GM21576 (cell line): Measurements from ENCODE around the gene ZNF331.

Source experiments
- ATAC-seq: cut with Tn5 transposase; IDR thresholded peaks from one replicate; pipeline ENCODE4 v1.9.1; 2021; ENCODE audit warnings: mild to moderate bottlenecking, moderate library complexity; ENCODE audit not compliant: unreplicated experiment

Gene ZNF331

GRCh38 chr19:53555352-53555751 lies 17.4 kb downstream of the ZNF331 start:
- ATAC-seq = no peak

DNA sequence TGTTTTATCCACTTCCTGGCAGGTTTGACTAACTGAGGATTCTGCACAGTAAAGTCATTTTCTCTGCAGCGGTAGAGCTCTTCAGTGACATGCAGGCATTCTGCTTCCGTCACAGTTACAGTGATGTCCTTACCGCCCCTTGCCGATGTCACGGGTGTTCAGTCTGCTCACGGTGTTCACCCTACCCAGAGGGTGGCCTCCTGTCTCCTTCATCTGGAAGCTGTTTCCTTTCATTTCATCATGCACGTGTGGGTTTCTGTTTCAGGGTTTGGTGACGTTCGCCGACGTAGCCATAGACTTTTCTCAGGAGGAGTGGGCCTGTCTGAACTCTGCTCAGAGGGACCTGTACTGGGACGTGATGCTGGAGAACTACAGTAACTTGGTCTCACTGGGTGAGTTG lies 33.4 kb downstream of the ZNF331 start:
- no peak for ATAC-seq

DNA sequence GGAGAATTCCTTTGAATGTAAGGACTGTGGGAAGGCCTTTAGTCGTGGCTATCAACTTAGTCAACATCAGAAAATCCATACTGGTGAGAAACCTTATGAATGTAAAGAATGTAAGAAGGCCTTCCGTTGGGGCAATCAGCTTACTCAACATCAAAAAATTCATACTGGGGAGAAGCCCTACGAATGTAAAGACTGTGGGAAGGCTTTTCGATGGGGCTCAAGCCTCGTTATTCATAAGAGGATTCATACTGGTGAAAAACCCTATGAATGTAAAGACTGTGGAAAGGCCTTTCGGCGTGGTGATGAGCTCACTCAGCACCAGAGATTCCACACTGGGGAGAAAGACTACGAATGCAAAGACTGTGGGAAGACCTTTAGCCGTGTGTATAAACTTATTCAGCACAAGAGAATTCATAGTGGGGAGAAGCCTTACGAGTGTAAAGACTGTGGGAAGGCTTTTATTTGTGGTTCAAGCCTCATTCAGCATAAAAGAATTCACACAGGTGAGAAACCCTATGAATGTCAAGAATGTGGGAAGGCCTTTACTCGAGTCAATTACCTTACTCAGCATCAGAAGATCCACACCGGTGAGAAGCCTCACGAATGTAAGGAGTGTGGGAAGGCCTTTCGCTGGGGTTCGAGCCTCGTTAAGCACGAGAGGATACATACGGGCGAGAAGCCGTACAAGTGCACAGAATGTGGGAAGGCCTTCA lies 39.2 kb downstream of the ZNF331 start:
- ATAC-seq = no peak

GRCh38 chr19:53577968-53578367 lies 40.0 kb downstream of the ZNF331 start:
- no peak for ATAC-seq

DNA sequence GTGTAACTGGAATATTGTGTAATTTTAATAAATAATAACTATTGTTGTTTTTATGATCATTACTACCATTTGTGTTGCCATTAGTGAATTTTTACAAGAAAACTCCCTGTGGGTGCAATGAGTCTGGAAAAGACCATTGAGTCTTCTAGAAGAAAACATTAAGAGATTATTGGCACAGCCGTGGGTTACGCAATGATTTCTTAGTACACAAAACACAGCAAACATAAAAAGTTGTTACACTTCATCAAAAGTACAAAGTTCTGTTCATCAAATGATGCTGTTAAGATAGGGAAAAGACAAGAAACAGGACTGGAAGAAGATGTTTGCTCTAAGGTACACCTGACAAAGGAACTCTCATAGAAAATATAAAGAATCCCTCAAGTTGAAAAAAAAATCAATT lies 41.6 kb downstream of the ZNF331 start:
- ATAC-seq = no peak

DNA sequence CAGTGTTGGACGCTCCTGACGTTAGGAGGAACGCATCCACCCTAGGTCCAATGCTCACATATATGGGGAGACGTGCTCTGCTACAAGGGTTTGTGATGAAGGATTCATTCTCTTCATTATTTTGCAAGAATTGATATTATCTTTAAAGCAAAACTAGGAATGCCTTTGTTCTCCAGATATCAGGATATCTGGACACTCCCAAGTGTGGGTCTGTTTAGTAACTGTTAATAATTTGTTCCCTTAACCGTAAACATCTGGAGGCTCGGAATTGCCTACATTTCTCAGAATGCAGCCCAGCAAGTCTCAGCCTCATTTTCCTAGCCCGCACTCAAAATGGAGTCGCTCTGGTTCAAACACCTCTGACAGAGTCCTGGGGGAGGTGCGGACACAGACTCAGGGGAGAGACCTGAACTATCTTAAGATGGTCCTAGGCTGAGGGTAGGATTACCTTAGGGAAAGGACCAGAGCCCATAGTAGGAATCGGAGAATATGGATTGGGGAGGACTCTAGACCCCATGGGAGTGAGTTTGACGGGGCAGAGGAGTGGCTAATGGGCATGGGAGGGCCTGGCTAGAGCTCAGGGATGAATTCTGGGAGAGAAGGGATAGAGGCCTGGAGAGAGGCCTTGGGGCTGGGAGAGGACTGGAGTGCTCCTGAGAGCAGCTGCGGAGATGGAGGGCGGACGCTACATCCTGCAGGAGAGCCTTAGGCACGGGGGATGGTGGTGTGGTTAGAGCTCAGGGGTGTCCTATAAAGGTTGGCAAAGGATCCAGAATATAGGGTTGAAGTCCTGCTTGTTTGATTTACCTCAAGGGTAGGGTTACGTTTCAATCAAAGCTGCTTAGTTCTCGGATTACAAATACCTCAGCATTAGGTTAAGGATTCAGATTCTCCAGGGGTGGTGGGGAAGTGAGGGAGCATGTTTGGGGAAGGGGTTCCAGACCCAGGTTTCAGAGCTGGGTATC lies 43.2 kb downstream of the ZNF331 start:
- no peak for ATAC-seq

DNA sequence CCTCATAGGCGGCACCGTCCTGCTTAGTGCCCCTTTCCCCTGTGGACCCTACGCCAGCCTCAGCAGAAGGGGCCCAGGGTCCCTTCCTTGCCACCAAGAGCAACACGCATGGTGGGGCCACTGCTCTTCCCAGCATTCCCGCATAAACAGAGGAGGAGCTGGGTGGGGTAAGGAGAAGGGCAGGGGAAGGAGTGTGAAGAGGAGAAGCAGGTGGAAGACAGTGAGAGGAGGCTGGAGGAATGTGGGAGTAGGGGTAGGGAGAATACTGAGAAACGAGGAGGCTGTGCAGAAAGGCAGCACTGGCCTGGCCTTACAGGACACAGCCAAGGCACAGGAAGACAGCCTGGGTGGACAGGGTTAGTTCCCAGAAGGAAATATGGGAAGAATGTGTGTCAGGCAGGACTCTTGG lies 43.9 kb downstream of the ZNF331 start:
- no peak for ATAC-seq

DNA sequence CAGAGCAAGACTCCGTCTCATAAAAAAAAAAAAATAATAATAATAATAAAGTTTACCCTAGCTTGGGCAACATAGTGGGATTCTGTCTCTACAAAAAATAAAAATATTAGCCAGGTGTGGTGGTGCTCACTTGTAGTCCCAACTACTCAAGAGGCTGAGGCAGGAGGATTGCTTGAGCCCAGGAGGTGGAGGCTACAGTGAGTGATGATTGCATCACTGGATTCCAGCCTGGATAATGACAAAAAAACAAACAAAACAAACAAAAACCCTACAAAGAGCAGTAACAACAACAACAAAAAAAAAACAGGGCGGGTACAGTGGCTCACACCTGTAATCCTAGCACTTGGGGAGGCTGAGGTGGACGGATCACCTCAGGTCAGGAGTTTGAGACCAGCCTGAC lies 45.2 kb downstream of the ZNF331 start:
- ATAC-seq = no peak

GRCh38 chr19:53586277-53586691 lies 48.3 kb downstream of the ZNF331 start:
- no peak for ATAC-seq

DNA sequence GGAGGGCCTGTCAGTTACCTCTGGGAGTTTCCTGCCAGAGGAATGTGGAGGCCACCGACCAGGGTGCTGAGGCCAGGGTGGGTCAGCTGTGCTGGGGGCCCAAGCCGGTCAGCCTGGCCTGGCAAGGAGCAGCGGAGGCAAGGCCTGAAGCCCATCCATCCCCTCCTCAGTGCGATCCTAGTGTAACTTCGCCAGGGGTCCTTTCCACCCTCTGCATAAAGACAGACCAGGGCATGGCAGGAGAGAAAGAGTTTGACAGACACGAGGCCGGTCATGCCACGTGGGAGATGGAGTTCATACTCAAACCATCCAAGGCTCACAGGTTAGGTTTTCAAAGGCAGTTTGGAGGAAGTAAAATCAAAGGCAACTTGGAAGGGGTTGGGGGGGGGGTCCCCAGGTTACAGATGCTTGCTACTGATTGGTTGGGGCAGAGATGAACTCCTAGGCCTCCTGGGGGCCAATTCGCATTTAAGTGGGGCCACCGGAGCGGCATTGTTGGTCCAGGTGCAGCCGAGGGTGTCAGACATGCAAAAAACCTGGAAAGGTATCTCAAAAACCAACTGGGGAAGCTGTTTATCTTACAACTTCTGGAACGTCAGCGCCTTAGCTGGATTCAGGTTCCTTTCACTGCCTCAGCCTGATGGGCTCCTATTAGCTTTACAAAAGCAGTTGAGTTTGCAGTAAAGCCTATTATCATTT lies 57.0 kb downstream of the ZNF331 start:
- no peak for ATAC-seq

GRCh38 chr19:53595510-53595867 lies 57.5 kb downstream of the ZNF331 start:
- ATAC-seq = no peak

DNA sequence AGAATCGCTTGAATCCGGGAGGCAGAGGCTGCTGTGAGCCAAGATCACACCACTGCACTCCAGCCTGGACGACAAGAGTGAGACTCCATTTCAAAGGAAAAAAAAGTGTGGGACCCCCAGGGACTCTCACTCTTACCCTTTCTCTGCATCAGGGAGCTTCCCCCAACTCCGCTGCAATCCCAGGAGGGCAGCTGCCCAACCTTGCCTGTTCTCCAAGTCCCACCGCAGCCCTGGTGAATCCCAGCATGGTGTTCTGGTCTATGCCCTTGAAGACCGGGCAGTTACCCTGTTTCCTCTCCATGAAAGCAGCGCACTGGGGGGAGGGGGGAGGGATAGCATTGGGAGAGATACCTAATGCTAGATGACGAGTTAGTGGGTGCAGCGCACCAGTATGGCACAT lies 58.1 kb downstream of the ZNF331 start:
- ATAC-seq = no peak

DNA sequence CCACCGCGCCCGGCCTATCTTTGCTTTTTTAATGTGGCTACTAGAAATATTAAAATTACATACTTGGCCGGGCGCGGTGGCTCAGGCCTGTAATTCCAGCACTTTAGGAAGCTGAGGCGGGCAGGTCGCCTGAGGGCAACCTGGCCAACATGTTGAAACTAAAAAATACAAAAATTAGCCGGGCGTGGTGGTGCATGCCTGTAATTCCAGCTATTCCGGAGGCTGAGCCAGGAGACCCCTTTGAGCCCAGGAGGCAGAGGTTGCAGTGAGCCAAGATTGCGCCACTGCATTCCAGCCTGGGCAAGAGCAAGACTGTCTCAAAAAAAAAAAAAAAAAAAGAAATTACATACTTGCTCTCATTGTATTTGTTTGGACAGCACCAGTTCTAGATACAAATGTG lies 59.1 kb downstream of the ZNF331 start:
- no peak for ATAC-seq

DNA sequence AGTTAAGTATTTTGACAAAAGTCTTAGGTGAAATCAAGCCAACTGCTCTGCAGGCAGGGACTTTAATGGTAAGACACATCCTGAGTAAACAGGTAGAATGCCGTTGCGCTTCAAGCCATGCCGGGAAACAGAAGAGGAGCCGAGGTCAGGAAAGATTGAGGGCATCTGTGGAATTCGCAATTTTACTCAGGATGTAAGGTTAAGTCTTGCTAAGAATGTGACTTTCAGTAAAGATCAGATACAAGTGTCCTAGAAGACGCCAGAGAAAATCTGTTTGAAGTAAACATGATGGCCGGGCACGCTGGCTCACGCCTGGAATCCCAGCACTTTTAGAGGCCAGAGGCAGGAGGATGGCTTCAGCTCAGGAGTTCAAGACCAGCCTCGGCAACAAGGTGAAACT lies 60.4 kb downstream of the ZNF331 start:
- no peak for ATAC-seq

DNA sequence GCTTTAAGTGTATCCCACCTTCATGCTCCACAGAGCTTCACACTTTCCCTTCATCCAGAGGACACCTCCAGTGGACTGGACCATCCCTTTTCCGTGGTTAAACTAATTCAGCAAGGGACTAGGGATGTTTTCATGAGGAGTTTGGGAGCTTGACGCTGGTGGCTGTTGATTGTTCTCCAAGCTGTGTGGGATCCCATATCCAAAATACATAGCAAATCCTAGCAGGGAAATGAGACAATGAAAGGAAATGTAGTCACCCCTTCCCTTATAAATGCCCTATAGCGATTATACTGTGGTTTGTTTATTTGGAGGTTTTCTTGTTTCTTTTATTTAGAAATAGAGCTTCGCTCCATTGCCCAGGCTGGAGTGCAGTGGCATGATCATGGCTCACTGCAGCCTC lies 62.3 kb downstream of the ZNF331 start:
- no peak for ATAC-seq

GRCh38 chr19:53606031-53606430 lies 68.1 kb downstream of the ZNF331 start:
- no peak for ATAC-seq

DNA sequence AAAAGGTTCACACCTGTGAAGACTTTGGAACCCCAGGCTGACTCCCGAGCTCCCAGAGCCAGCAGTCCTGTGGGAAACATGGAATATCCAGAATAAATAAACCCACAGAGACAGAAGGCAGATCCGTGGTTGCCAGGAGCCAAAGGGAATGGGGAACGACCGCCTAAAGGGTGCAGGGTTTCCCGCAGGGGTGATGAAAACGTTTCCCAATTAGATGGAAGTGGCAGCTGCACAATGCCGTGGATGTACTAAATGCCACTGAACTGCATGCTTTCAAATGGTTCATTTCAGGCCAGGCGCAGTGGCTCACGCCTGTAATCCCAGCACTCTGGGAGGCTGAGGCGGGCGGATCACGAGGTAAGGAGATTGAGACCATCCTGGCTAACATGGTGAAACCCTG lies 70.4 kb downstream of the ZNF331 start:
- ATAC-seq = no peak

DNA sequence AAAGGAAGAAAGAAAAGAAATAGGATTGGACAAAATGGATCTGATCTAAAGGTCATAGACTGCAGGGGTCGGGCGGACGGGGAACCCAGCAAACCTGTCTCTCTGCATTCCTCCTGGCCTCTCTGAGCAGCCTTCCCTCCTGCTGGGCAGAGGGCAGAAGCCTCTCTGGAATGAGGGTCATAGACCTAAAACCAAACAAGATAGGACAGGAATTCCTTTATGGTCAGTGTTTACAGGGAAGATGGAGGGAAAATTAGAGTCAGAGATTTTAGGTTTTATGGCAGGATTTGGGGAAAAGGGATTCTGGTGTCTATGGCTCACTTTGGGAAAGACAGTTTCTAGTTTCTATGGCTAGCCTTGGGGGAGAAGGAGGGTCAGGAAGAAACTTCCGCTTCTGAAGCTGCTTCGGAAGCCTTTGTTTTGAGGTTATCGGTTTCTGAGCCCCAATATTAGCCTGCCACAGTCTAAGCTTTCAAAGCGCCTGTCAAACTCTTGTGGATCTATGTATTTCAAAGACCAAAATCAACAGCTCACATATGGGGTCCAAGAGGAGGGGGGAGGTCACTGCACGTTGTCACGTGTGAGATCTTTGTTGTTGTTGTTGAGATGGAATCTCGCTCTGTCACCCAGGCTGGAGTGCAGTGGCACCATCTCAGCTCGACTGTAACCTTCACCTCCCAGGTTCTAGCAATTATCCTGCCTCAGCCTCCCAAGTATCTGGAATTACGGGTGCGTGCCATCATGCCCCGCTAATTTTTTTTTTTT lies 75.0 kb downstream of the ZNF331 start:
- ATAC-seq = no peak

GRCh38 chr19:53621885-53622740 lies 84.2 kb downstream of the ZNF331 start:
- ATAC-seq = no peak
